ENCODE data around the gene FAM131A.

DNA sequence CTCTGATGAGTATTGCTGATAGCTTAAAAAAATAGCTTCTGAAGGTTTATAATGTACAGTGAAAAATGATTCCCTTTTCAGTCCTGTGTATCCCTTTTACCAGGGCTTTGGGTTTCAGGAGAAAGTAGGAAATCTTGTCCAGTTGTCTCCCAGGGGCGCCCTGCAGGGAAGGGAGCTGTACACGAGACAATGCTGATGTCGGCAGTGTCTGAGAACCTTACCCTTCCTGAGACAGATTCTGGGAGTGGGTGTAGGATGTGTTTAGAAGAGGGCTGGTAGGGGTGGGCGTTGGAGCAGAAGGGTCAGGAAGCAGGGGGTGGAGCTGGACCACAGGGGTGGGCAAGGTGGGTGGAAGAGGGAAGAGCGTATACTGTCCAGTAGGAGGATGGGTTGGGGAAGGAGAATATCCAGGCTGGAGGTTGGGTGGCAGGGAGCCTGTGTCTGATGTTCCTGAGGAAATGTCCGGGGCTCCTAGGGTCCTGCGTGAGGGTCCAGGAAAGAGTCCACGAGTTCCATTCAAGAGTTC, 35.0 kb downstream of the FAM131A start:
- TF ChIP-seq, protein P1, sequence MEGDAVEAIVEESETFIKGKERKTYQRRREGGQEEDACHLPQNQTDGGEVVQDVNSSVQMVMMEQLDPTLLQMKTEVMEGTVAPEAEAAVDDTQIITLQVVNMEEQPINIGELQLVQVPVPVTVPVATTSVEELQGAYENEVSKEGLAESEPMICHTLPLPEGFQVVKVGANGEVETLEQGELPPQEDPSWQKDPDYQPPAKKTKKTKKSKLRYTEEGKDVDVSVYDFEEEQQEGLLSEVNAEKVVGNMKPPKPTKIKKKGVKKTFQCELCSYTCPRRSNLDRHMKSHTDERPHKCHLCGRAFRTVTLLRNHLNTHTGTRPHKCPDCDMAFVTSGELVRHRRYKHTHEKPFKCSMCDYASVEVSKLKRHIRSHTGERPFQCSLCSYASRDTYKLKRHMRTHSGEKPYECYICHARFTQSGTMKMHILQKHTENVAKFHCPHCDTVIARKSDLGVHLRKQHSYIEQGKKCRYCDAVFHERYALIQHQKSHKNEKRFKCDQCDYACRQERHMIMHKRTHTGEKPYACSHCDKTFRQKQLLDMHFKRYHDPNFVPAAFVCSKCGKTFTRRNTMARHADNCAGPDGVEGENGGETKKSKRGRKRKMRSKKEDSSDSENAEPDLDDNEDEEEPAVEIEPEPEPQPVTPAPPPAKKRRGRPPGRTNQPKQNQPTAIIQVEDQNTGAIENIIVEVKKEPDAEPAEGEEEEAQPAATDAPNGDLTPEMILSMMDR (IDR thresholded peaks at IDR 0.05): no peak
- TF ChIP-seq EP300 (IDR thresholded peaks at IDR 0.05): no peak
